Epithelial cell of proximal tubule (primary cell): ENCODE results near the gene PHAF1. TPM values are rescaled to one million over a fixed set of nuclear protein-coding genes. Genes with fewer than 3 reads are reported as not detected.

Source experiments
- DNase-seq: peaks from one replicate; pipeline ENCODE4 v3.0.0-alpha.2; 2011; ENCODE audit warnings: low read depth
- H3K4me3 ChIP-seq: 2 replicates; pipeline ENCODE4 v1.5.1; 2011; ENCODE audit warnings: low read depth, mild to moderate bottlenecking, low read length
- CTCF ChIP-seq: conservative IDR thresholded peaks from 2 replicates; pipeline ENCODE4 v1.5.1; 2012; ENCODE audit warnings: low read depth, mild to moderate bottlenecking, low read length
- total RNA-seq: library from RNA; depleted of rRNA; stranded (reverse); fragments of >200 nt; gene quantifications from 2 replicates; pipeline ENCODE4 v1.2.3, GENCODE V29; 2015

PHAF1 gene
- total RNA-seq, 1 donor from 2014 or later, result 16.4 TPM

- DNase-seq, result no peak
- no peak for TF ChIP-seq CTCF
- H3K4me3 ChIP-seq, result no peak overlapping the region
Measured at GRCh38 chr16:67181346-67181745, 71.6 kb downstream of the PHAF1 start.

GRCh38 chr16:67182288-67182687 lies 72.5 kb downstream of the PHAF1 start:
- no peak overlapping the region for H3K4me3 ChIP-seq
- no peak for TF ChIP-seq CTCF
- no peak for DNase-seq

- DNase-seq, result no peak
- no peak for TF ChIP-seq CTCF
- peak overlapping the region; percentile 66 for H3K4me3 ChIP-seq
Measured at GRCh38 chr16:67183284-67183626, 73.5 kb downstream of the PHAF1 start.

GRCh38 chr16:67183627-67184452 lies 74.1 kb downstream of the PHAF1 start, which contains the start of gene MATCAP1:
TSS of gene MATCAP1 (minus strand) at chr16:67183963. CDS start at chr16:67180610, 3,353 bp downstream.
- TF ChIP-seq CTCF, result no peak
- H3K4me3 ChIP-seq, result peak within 1 kb of the TSS; percentile 66
- no peak for DNase-seq

- no peak for TF ChIP-seq CTCF
Measured at GRCh38 chr16:67184453-67184994, 74.8 kb downstream of the PHAF1 start.

GRCh38 chr16:67184995-67185650 lies 75.4 kb downstream of the PHAF1 start:
- DNase-seq, result no peak
- peak; percentile 83 for TF ChIP-seq CTCF
- peak overlapping the region; percentile 66 for H3K4me3 ChIP-seq

More at GRCh38 chr16:67184453-67184994, 74.8 kb downstream of the PHAF1 start:
- peak overlapping the region; percentile 66 for H3K4me3 ChIP-seq
- no peak for DNase-seq
